Stimulated activated CD8-positive, alpha-beta memory T cell treated with anti-CD3 and anti-CD28 coated beads, Interleukin-12 subunit alpha, Interleukin-12 subunit beta, amount 100 ng/mL, for 1 hour (primary cell): ENCODE measurements around the gene SLC43A3.
"Not testable (repeated sequence)": the region's sequence is repeated elsewhere in the genome, so short reads cannot be mapped to it uniquely, and the experiment has no call there.

Experiments used
- DNase-seq: peaks from one replicate; pipeline ENCODE4 v3.0.0-alpha.2; 2020; ENCODE audit warnings: low read depth

Gene SLC43A3

GRCh38 chr11:57459164-57460021, 32.5 kb upstream of the SLC43A3 start:
- no peak for DNase-seq

GRCh38 chr11:57458410-57459163, 31.7 kb upstream of the SLC43A3 start:
- no peak for DNase-seq

- DNase-seq = no peak
Measured at GRCh38 chr11:57458060-57458409, 31.1 kb upstream of the SLC43A3 start.

GRCh38 chr11:57457643-57458023, 30.7 kb upstream of the SLC43A3 start:
- no peak for DNase-seq

GRCh38 chr11:57456960-57457642, 30.2 kb upstream of the SLC43A3 start:
- DNase-seq = peak; percentile 58

GRCh38 chr11:57453543-57454177, 26.7 kb upstream of the SLC43A3 start:
- no peak for DNase-seq

- no peak for DNase-seq
Measured at GRCh38 chr11:57446055-57446454, 19.1 kb upstream of the SLC43A3 start.

GRCh38 chr11:57445122-57445394, 18.1 kb upstream of the SLC43A3 start:
- not testable (repeated sequence) for DNase-seq

- DNase-seq = no peak
Measured at GRCh38 chr11:57444362-57445121, 17.6 kb upstream of the SLC43A3 start.

GRCh38 chr11:57440744-57441414, 14.0 kb upstream of the SLC43A3 start:
- DNase-seq = no peak

- no peak for DNase-seq
Measured at GRCh38 chr11:57439786-57440185, 12.9 kb upstream of the SLC43A3 start.

- no peak for DNase-seq
Measured at GRCh38 chr11:57438345-57439285, 11.7 kb upstream of the SLC43A3 start.

- no peak for DNase-seq
Measured at GRCh38 chr11:57436031-57436430, 9.1 kb upstream of the SLC43A3 start.

- DNase-seq = no peak
Measured at GRCh38 chr11:57434640-57435546, 8.0 kb upstream of the SLC43A3 start.

GRCh38 chr11:57432714-57433163, 5.8 kb upstream of the SLC43A3 start:
- DNase-seq = no peak

GRCh38 chr11:57432149-57432561, 5.2 kb upstream of the SLC43A3 start:
- DNase-seq = no peak

GRCh38 chr11:57430952-57431351, 4.0 kb upstream of the SLC43A3 start:
- no peak for DNase-seq

- no peak for DNase-seq
Measured at GRCh38 chr11:57429946-57430345, 3.0 kb upstream of the SLC43A3 start.

GRCh38 chr11:57428643-57429042, 1.7 kb upstream of the SLC43A3 start:
- DNase-seq = no peak
